Activated CD4-positive, alpha-beta T cell treated with anti-CD3 and anti-CD28 coated beads for 4 hours (primary cell): ENCODE data around the gene AGMO.
"Not testable (repeated sequence)": the region's sequence is repeated elsewhere in the genome, so short reads cannot be mapped to it uniquely, and the experiment has no call there.

Experiments
- DNase-seq, 2 donors: peaks; one replicate each; pipeline ENCODE4 v3.0.0-alpha.2; 2020

AGMO gene

GRCh38 chr7:15558756-15559155, 3.1 kb downstream of the AGMO start:
- no peak for DNase-seq

- no peak for DNase-seq
Measured at GRCh38 chr7:15557686-15558085, 4.1 kb downstream of the AGMO start.

- DNase-seq = no peak
Measured at GRCh38 chr7:15557186-15557585, 4.6 kb downstream of the AGMO start.

GRCh38 chr7:15556339-15557105, 5.3 kb downstream of the AGMO start:
- DNase-seq = no peak

- no peak for DNase-seq
Measured at GRCh38 chr7:15555381-15555859, 6.4 kb downstream of the AGMO start.

- no peak for DNase-seq
Measured at GRCh38 chr7:15554744-15555143, 7.1 kb downstream of the AGMO start.

GRCh38 chr7:15554081-15554480, 7.7 kb downstream of the AGMO start:
- no peak for DNase-seq

GRCh38 chr7:15547320-15547719, 14.5 kb downstream of the AGMO start:
- DNase-seq = not testable (repeated sequence)

- no peak for DNase-seq
Measured at GRCh38 chr7:15546272-15546792, 15.5 kb downstream of the AGMO start.

GRCh38 chr7:15544050-15544449, 17.8 kb downstream of the AGMO start:
- DNase-seq = no peak

- DNase-seq = no peak
Measured at GRCh38 chr7:15543256-15543655, 18.6 kb downstream of the AGMO start.

- no peak for DNase-seq
Measured at GRCh38 chr7:15527648-15528047, 34.2 kb downstream of the AGMO start.

GRCh38 chr7:15525652-15526263, 36.1 kb downstream of the AGMO start:
- no peak for DNase-seq

GRCh38 chr7:15524077-15524476, 37.7 kb downstream of the AGMO start:
- no peak for DNase-seq

- DNase-seq = not testable (repeated sequence)
Measured at GRCh38 chr7:15517865-15518264, 44.0 kb downstream of the AGMO start.

GRCh38 chr7:15515252-15515651, 46.6 kb downstream of the AGMO start:
- no peak for DNase-seq

GRCh38 chr7:15508258-15508657, 53.6 kb downstream of the AGMO start:
- no peak for DNase-seq

- no peak for DNase-seq
Measured at GRCh38 chr7:15507708-15508107, 54.1 kb downstream of the AGMO start.

GRCh38 chr7:15507171-15507570, 54.6 kb downstream of the AGMO start:
- no peak for DNase-seq

- no peak for DNase-seq
Measured at GRCh38 chr7:15505761-15506160, 56.1 kb downstream of the AGMO start.

GRCh38 chr7:15504351-15504750, 57.5 kb downstream of the AGMO start:
- DNase-seq = no peak

GRCh38 chr7:15503603-15504290, 58.1 kb downstream of the AGMO start:
- no peak for DNase-seq

GRCh38 chr7:15498465-15498864, 63.4 kb downstream of the AGMO start:
- no peak for DNase-seq

GRCh38 chr7:15495170-15495569, 66.6 kb downstream of the AGMO start:
- no peak for DNase-seq
